MM.1S (cell line): ENCODE data around the gene UBD.

Experiments
- DNase-seq: peaks from one replicate; pipeline ENCODE4 v3.0.0-alpha.2; 2015
- H2AFZ ChIP-seq: fragments of 300-600 bp; sonication (generic); 2 replicates; pipeline ENCODE4 v1.6.0; 2016; ENCODE audit warnings: antibody characterized with exemption, low read length
- H3F3A ChIP-seq: fragments of 300-600 bp; sonication (generic); 2 replicates; pipeline ENCODE4 v1.6.1; 2016; ENCODE audit warnings: mild to moderate bottlenecking, antibody characterized with exemption, low read length, moderate library complexity, mixed read lengths; ENCODE audit not compliant: insufficient read depth
- H3K27ac ChIP-seq: fragments of 300-600 bp; sonication (generic); 2 replicates; pipeline ENCODE4 v1.5.1; 2016; ENCODE audit warnings: mild to moderate bottlenecking, low read length
- H3K27me3 ChIP-seq: fragments of 300-600 bp; sonication (generic); replicated peaks from 2 replicates; pipeline ENCODE4 v1.6.0; 2016; ENCODE audit warnings: low read length; ENCODE audit not compliant: insufficient read depth
- H3K36me3 ChIP-seq: fragments of 300-600 bp; sonication (generic); replicated peaks from 2 replicates; pipeline ENCODE4 v1.6.1; 2016; ENCODE audit warnings: mild to moderate bottlenecking, low read length, mixed read lengths; ENCODE audit not compliant: insufficient read depth
- H3K4me1 ChIP-seq: fragments of 300-600 bp; sonication (generic); 2 replicates; pipeline ENCODE4 v1.6.1; 2016; ENCODE audit warnings: low read length, mixed read lengths
- H3K4me2 ChIP-seq: fragments of 300-600 bp; sonication (generic); 2 replicates; pipeline ENCODE4 v1.6.0; 2016; ENCODE audit warnings: low read depth, low read length
- H3K4me3 ChIP-seq: fragments of 300-600 bp; sonication (generic); 2 replicates; pipeline ENCODE4 v1.5.1; 2016; ENCODE audit warnings: low read length, mixed read lengths
- H3K79me2 ChIP-seq: fragments of 300-600 bp; sonication (generic); 2 replicates; pipeline ENCODE4 v1.6.1; 2016; ENCODE audit warnings: mixed run types, low read length, mixed read lengths
- H3K9ac ChIP-seq: fragments of 300-600 bp; sonication (generic); 2 replicates; pipeline ENCODE4 v1.6.1; 2016; ENCODE audit warnings: low read length, mixed read lengths
- H3K9me2 ChIP-seq: fragments of 300-600 bp; sonication (generic); replicated peaks from 2 replicates; pipeline ENCODE4 v1.6.1; 2016; ENCODE audit warnings: mild to moderate bottlenecking, low read length, mixed read lengths; ENCODE audit not compliant: insufficient read depth
- H3K9me3 ChIP-seq: fragments of 300-600 bp; sonication (generic); replicated peaks from 2 replicates; pipeline ENCODE4 v1.6.1; 2016; ENCODE audit warnings: mild to moderate bottlenecking, low read length, mixed read lengths; ENCODE audit not compliant: insufficient read depth
- H4K20me1 ChIP-seq: fragments of 300-600 bp; sonication (generic); 2 replicates; pipeline ENCODE4 v1.6.1; 2016; ENCODE audit warnings: mild to moderate bottlenecking, low read length, moderate library complexity, mixed read lengths; ENCODE audit not compliant: insufficient read depth
- EZH2 ChIP-seq: fragments of 300-600 bp; sonication (generic); optimal IDR thresholded peaks from 2 replicates; pipeline ENCODE3; 2017; ENCODE audit warnings: low read depth, mild to moderate bottlenecking, antibody characterized with exemption, low read length, mixed read lengths
- EZH2phosphoT487 ChIP-seq: fragments of 300-600 bp; sonication (generic); IDR thresholded peaks from 2 replicates; pipeline ENCODE4 v1.6.1; 2018; ENCODE audit warnings: antibody characterized with exemption, low read length
- TF ChIP-seq, protein P1 (sequence below): fragments of 300-600 bp; sonication (generic); IDR thresholded peaks from 2 replicates; pipeline ENCODE4 v1.5.1; 2016; ENCODE audit warnings: antibody characterized with exemption, low read length, mixed read lengths

UBD gene

GRCh38 chr6:29505808-29506207 lies 53.7 kb downstream of the UBD start:
- H4K20me1 ChIP-seq = no peaks in the 10 kb centered on the region
- H3K79me2 ChIP-seq = no peaks in the 10 kb centered on the region
- no peak overlapping the region for H3K4me3 ChIP-seq
- H2AFZ ChIP-seq = no peak overlapping the region
- no peak overlapping the region for H3K9ac ChIP-seq
- no peaks in the 10 kb centered on the region for H3K36me3 ChIP-seq
- no peaks in the 10 kb centered on the region for H3K9me2 ChIP-seq
- no peaks in the 10 kb centered on the region for H3F3A ChIP-seq
- no peaks in the 10 kb centered on the region for H3K27me3 ChIP-seq
- DNase-seq = no peak
- H3K27ac ChIP-seq = no peak overlapping the region
- H3K9me3 ChIP-seq = no peaks in the 10 kb centered on the region
- no peak overlapping the region for H3K4me2 ChIP-seq
- H3K4me1 ChIP-seq = peaks cover 9% of the 10 kb centered on the region
- TF ChIP-seq EZH2phosphoT487 = no peak
- TF ChIP-seq, protein P1, sequence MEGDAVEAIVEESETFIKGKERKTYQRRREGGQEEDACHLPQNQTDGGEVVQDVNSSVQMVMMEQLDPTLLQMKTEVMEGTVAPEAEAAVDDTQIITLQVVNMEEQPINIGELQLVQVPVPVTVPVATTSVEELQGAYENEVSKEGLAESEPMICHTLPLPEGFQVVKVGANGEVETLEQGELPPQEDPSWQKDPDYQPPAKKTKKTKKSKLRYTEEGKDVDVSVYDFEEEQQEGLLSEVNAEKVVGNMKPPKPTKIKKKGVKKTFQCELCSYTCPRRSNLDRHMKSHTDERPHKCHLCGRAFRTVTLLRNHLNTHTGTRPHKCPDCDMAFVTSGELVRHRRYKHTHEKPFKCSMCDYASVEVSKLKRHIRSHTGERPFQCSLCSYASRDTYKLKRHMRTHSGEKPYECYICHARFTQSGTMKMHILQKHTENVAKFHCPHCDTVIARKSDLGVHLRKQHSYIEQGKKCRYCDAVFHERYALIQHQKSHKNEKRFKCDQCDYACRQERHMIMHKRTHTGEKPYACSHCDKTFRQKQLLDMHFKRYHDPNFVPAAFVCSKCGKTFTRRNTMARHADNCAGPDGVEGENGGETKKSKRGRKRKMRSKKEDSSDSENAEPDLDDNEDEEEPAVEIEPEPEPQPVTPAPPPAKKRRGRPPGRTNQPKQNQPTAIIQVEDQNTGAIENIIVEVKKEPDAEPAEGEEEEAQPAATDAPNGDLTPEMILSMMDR = no peak
- TF ChIP-seq EZH2 = no peak
